MV-4-11 (cell line): ENCODE measurements around the gene MYOZ1.
"Not testable (repeated sequence)": the region's sequence is repeated elsewhere in the genome, so short reads cannot be mapped to it uniquely, and the experiment has no call there.

ENCODE experiments used
- DNase-seq: peaks from one replicate; lab custom pipeline; 2025; lab: John Stamatoyannopoulos, UW

Gene MYOZ1

GRCh38 chr10:73647211-73647874, 6.1 kb upstream of the MYOZ1 start:
- DNase-seq: no peak

- DNase-seq: no peak
Measured at GRCh38 chr10:73646598-73647041, 5.3 kb upstream of the MYOZ1 start.

- peak; percentile 61 for DNase-seq
Measured at GRCh38 chr10:73645251-73645650, 4.0 kb upstream of the MYOZ1 start.

GRCh38 chr10:73644767-73645166, 3.5 kb upstream of the MYOZ1 start:
- no peak for DNase-seq

- DNase-seq: peak; percentile 56
Measured at GRCh38 chr10:73644015-73644743, 2.9 kb upstream of the MYOZ1 start.

GRCh38 chr10:73643362-73643761, 2.1 kb upstream of the MYOZ1 start:
- DNase-seq: no peak

- no peak for DNase-seq
Measured at GRCh38 chr10:73639286-73639685, 2.0 kb downstream of the MYOZ1 start.

GRCh38 chr10:73635781-73636180, 5.5 kb downstream of the MYOZ1 start:
- peak; percentile 31 for DNase-seq

- no peak for DNase-seq
Measured at GRCh38 chr10:73634421-73634820, 6.9 kb downstream of the MYOZ1 start.

GRCh38 chr10:73629165-73629564, 12.1 kb downstream of the MYOZ1 start:
- DNase-seq: no peak

GRCh38 chr10:73628405-73628804, 12.9 kb downstream of the MYOZ1 start:
- no peak for DNase-seq

GRCh38 chr10:73627300-73627699, 14.0 kb downstream of the MYOZ1 start:
- no peak for DNase-seq

GRCh38 chr10:73625884-73626752, 15.2 kb downstream of the MYOZ1 start:
- peak; percentile 98 for DNase-seq

- DNase-seq: no peak
Measured at GRCh38 chr10:73625004-73625883, 16.0 kb downstream of the MYOZ1 start.

GRCh38 chr10:73623056-73623455, 18.2 kb downstream of the MYOZ1 start:
- DNase-seq: no peak

- DNase-seq: not testable (repeated sequence)
Measured at GRCh38 chr10:73620974-73621373, 20.3 kb downstream of the MYOZ1 start.

- DNase-seq: not testable (repeated sequence)
Measured at GRCh38 chr10:73617143-73617542, 24.1 kb downstream of the MYOZ1 start.

GRCh38 chr10:73614720-73615119, 26.6 kb downstream of the MYOZ1 start:
- no peak for DNase-seq

GRCh38 chr10:73609116-73609515, 32.2 kb downstream of the MYOZ1 start:
- DNase-seq: no peak

GRCh38 chr10:73601486-73601921, 39.8 kb downstream of the MYOZ1 start:
- DNase-seq: no peak

GRCh38 chr10:73597346-73597745, 43.9 kb downstream of the MYOZ1 start:
- DNase-seq: no peak

GRCh38 chr10:73593812-73594211, 47.5 kb downstream of the MYOZ1 start:
- no peak for DNase-seq
